B cell (primary cell): Measurements from ENCODE around the gene ATP9B. TPM values are rescaled to one million over a fixed set of nuclear protein-coding genes. Genes with fewer than 3 reads are reported as not detected.

Experiments used
- ATAC-seq: fragments of 200-7000 bp; cut with Tn5 transposase; one replicate; pipeline ENCODE4 v1.10.0; 2021; ENCODE audit warnings: low read depth, mild to moderate bottlenecking, moderate number of reproducible peaks, moderate library complexity
- CTCF ChIA-PET: fragments of 350-600 bp; sonication (Branson Sonifier 250); formaldehyde crosslinking; loops from one replicate; lab custom pipeline; 2021; ENCODE audit warnings: antibody characterized with exemption, inconsistent platforms; lab: Charles Lee
- POLR2A ChIA-PET: fragments of 350-600 bp; sonication (Branson Sonifier 250); formaldehyde crosslinking; loops from one replicate; lab custom pipeline; 2021; ENCODE audit warnings: antibody characterized with exemption; lab: Charles Lee
- DNase-seq: peaks from one replicate; pipeline ENCODE4 v3.0.0; 2013
- H2AFZ ChIP-seq: 2 replicates; pipeline ENCODE4 v1.6.1; 2012; ENCODE audit warnings: mild to moderate bottlenecking, low read depth, low read length; ENCODE audit not compliant: insufficient read depth, poor library complexity, severe bottlenecking
- H3K27ac ChIP-seq, 2 donors: 1 replicate in 1 of 2; 2 replicates in 1 of 2; pipeline ENCODE4 v1.5.1; 2012 to 2013; ENCODE audit warnings: low read length in 2 of 2, mild to moderate bottlenecking in 2 of 2, moderate library complexity in 1 of 2
- H3K27me3 ChIP-seq, 4 experiments: fragments of 200-600 bp in 1 of 4; sonication (generic) in 1 of 4; replicated peaks in 1 of 4; 1 replicate in 2 of 4; 2 replicates in 2 of 4; pipeline versions ENCODE4 v1.6.1 to v1.7.0; 2013 to 2016; ENCODE audit warnings: low read length in 3 of 4, mild to moderate bottlenecking in 2 of 4, mixed read lengths in 1 of 4, moderate library complexity in 1 of 4; ENCODE audit not compliant: insufficient read depth in 4 of 4, control insufficient read depth in 3 of 4; ENCODE audit errors: control extremely low read depth in 1 of 4
- H3K36me3 ChIP-seq, 2 experiments: replicated peaks in 1 of 2; 1 replicate in 1 of 2; 2 replicates in 1 of 2; pipeline versions ENCODE4 v1.6.1 to v1.7.1; 2013; ENCODE audit warnings: low read length in 1 of 2; ENCODE audit not compliant: insufficient read depth in 2 of 2, control insufficient read depth in 1 of 2; ENCODE audit errors: control extremely low read depth in 1 of 2, extremely low read depth in 1 of 2
- H3K4me1 ChIP-seq, 2 donors: fragments of 200-600 bp in 1 of 2; sonication (generic) in 1 of 2; 1 replicate in 1 of 2; 2 replicates in 1 of 2; pipeline versions ENCODE4 v1.5.1 to v1.6.1; 2013 to 2017; ENCODE audit warnings: low read length in 2 of 2; ENCODE audit not compliant: control insufficient read depth in 2 of 2, insufficient read depth in 2 of 2
- H3K4me2 ChIP-seq: replicated peaks from 2 replicates; pipeline ENCODE3; 2012; ENCODE audit warnings: mild to moderate bottlenecking, low read depth, low read length; ENCODE audit not compliant: poor library complexity, severe bottlenecking
- H3K4me3 ChIP-seq, 5 experiments: fragments of 200-600 bp in 1 of 5; sonication (generic) in 1 of 5; 1 replicate in 3 of 5; 2 replicates in 2 of 5; pipeline versions ENCODE4 v1.5.1 to v1.7.0; 2011 to 2016; ENCODE audit warnings: low read length in 4 of 5, mild to moderate bottlenecking in 4 of 5, low read depth in 2 of 5, control low read depth in 1 of 5, moderate library complexity in 1 of 5; ENCODE audit not compliant: insufficient read depth in 1 of 5; ENCODE audit errors: control extremely low read depth in 1 of 5, extremely low read depth in 1 of 5
- H3K79me2 ChIP-seq: fragments of 200-600 bp; sonication (generic); one replicate; pipeline ENCODE4 v1.6.0; 2016; ENCODE audit warnings: low read length; ENCODE audit not compliant: control insufficient read depth, insufficient read depth
- H3K9ac ChIP-seq: fragments of 200-600 bp; sonication (generic); 2 replicates; pipeline ENCODE4 v1.6.1; 2017; ENCODE audit warnings: mild to moderate bottlenecking, low read length, moderate library complexity
- H3K9me3 ChIP-seq, 3 donors: one replicate each; pipeline versions ENCODE4 v1.6.1 to v1.7.1; 2013; ENCODE audit warnings: low read length in 2 of 3; ENCODE audit not compliant: control insufficient read depth in 2 of 3, insufficient read depth in 1 of 3; ENCODE audit errors: control extremely low read depth in 1 of 3
- H4K20me1 ChIP-seq: 2 replicates; pipeline ENCODE4 v1.6.0; 2012; ENCODE audit warnings: mild to moderate bottlenecking, low read length; ENCODE audit not compliant: insufficient read depth, control insufficient read depth, poor library complexity, severe bottlenecking
- H3K27ac Mint-ChIP-seq: one replicate; pipeline ENCODE4 v1.8.0; 2021; ENCODE audit warnings: mixed read lengths
- H3K27me3 Mint-ChIP-seq: one replicate; pipeline ENCODE4 v1.8.0; 2021; ENCODE audit warnings: mixed read lengths
- H3K4me1 Mint-ChIP-seq: one replicate; pipeline ENCODE4 v1.8.0; 2021; ENCODE audit warnings: mixed read lengths
- H3K4me3 Mint-ChIP-seq: one replicate; pipeline ENCODE4 v1.8.0; 2021; ENCODE audit warnings: mixed read lengths
- H3K9me3 Mint-ChIP-seq: one replicate; pipeline ENCODE4 v1.8.0; 2022; ENCODE audit warnings: mixed read lengths; ENCODE audit not compliant: insufficient read depth
- EZH2 ChIP-seq: IDR thresholded peaks from 2 replicates; pipeline ENCODE4 v1.6.1; 2012; ENCODE audit warnings: borderline replicate concordance, low read depth, mild to moderate bottlenecking, moderate library complexity, low read length; ENCODE audit not compliant: insufficient read depth, poor library complexity, severe bottlenecking
- WGBS: methylation state at CpG from one replicate; pipeline ENCODE4 v1.1.5; 2013; ENCODE audit warnings: missing lambda C conversion rate; ENCODE audit not compliant: insufficient coverage; 5-methylcytosine and 5-hydroxymethylcytosine counted together
- intact Hi-C: fragments of 100-400 bp; cut with micrococcal nuclease; formaldehyde crosslinking; loops from one replicate; pipeline ENCODE4 v1.10.0; 2022
- polyA plus RNA-seq: library from polyadenylated mRNA; depleted of rRNA; stranded (reverse); fragments of >200 nt; gene quantifications from 2 replicates; pipeline ENCODE4 v1.2.3, GENCODE V29; 2012
- total RNA-seq, 2 donors: library from RNA; stranded (reverse); fragments of 120-200 nt in 1 of 2; gene quantifications; 1 replicate in 1 of 2; 2 replicates in 1 of 2; pipeline versions ENCODE4 v1.2.3 to v1.2.4, GENCODE V29; 2013 to 2022
- TF ChIP-seq, protein P1 (sequence below): fragments of 200-600 bp; IDR thresholded peaks from one replicate; pipeline ENCODE4 v1.8.0; 2022; ENCODE audit warnings: antibody characterized with exemption, mild to moderate bottlenecking

Gene ATP9B
- total and polyA plus RNA-seq, 2 donors (not counting 1 experiment from before 2014, with no cell fraction given) = 34.3 to 71.7 TPM

DNA sequence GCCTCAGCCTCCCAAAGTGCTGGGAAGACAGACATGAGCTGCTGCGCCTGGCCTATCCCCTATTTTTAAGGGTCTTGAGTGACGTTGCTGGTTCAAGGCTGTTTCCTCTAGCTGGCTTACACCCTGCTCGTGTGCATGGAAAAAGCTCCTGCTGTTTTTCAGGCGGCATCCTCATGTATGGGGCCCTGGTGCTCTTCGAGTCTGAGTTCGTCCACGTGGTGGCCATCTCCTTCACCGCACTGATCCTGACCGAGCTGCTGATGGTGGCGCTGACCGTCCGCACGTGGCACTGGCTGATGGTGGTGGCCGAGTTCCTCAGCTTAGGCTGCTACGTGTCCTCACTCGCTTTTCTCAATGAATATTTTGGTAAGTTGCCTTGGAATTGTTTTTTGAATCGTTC, 304.5 kb downstream of the ATP9B start:
- POLR2A ChIA-PET = no interaction called here
- Histone ChIP-seq H3K79me2 (no peaks in the 10 kb centered on the region), H4K20me1 (no peaks in the 10 kb centered on the region), H3K9ac (no peak overlapping the region), H3K4me3 (no peak overlapping the region), H3K4me2 (no peak overlapping the region), H2AFZ (no peak overlapping the region), H3K27me3 (no peaks in the 10 kb centered on the region), H3K27ac (no peak overlapping the region), H3K36me3 (peaks cover 0 to 12% of the 10 kb centered on the region in 2 experiments), H3K4me1 (peaks cover 10 to 12% of the 10 kb centered on the region in 2 donors), H3K9me3 (no peaks in the 10 kb centered on the region)
- Mint-ChIP-seq H3K4me1 (peaks cover 20% of the 10 kb centered on the region), H3K27me3 (no peaks in the 10 kb centered on the region), H3K9me3 (no peaks in the 10 kb centered on the region), H3K27ac (no peak overlapping the region), H3K4me3 (no peak overlapping the region)
- intact Hi-C loops = no loop called here
- CTCF ChIA-PET = interaction anchor here (1.6 kb wide), 1 partner anchor 156 kb away, joined by 3 read pairs; no protein-coding TSS in a partner anchor
- DNase-seq (no peak), ATAC-seq (no peak)
- TF ChIP-seq EZH2 = no peak
- TF ChIP-seq, protein P1, sequence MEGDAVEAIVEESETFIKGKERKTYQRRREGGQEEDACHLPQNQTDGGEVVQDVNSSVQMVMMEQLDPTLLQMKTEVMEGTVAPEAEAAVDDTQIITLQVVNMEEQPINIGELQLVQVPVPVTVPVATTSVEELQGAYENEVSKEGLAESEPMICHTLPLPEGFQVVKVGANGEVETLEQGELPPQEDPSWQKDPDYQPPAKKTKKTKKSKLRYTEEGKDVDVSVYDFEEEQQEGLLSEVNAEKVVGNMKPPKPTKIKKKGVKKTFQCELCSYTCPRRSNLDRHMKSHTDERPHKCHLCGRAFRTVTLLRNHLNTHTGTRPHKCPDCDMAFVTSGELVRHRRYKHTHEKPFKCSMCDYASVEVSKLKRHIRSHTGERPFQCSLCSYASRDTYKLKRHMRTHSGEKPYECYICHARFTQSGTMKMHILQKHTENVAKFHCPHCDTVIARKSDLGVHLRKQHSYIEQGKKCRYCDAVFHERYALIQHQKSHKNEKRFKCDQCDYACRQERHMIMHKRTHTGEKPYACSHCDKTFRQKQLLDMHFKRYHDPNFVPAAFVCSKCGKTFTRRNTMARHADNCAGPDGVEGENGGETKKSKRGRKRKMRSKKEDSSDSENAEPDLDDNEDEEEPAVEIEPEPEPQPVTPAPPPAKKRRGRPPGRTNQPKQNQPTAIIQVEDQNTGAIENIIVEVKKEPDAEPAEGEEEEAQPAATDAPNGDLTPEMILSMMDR = no peak
- WGBS = 97% methylated on average over 17 of the region's 17 CpGs

DNA sequence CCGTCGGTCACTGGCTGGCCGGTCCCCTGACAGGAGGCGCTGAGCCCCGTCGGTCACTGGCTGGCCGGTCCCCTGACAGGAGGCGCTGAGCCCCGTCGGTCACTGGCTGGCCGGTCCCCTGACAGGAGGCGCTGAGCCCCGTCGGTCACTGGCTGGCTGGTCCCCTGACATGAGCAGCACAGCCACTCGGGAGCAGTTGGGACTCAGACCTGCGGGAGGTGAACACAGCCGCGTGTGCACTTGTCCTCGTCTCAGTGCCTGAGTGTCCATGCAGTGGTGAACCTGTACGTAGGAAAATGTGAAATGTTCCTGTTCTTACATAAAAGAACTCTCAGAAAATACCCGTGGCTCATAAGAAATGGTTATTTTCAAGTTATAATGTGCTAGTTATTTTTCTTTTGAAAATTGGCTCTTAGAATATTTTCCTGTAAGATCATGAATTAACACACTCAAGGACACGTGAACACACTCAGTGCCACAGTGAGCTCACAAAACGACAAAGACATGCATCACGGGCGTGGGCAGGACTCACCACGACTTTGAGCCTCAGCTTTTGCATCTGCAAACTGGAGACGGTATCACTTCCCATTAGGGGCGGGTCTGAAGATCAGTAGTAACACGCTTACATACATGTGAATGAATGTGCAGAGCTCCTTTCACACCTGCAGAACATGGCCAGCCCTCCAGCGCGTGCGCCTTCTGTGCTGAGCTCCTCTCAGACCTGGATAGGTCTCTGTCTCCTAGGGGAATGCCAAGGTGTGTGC, 305.4 kb downstream of the ATP9B start:
- intact Hi-C loops = no loop called here
- TF ChIP-seq, protein P1 = no peak
- no peak for TF ChIP-seq EZH2
- Histone ChIP-seq H2AFZ (no peak overlapping the region), H4K20me1 (no peaks in the 10 kb centered on the region), H3K27me3 (no peaks in the 10 kb centered on the region), H3K9ac (no peak overlapping the region), H3K4me1 (peaks cover 14 to 18% of the 10 kb centered on the region in 2 donors), H3K79me2 (no peaks in the 10 kb centered on the region), H3K4me3 (no peak overlapping the region), H3K36me3 (peaks cover 0 to 12% of the 10 kb centered on the region in 2 experiments), H3K27ac (no peak overlapping the region), H3K9me3 (no peaks in the 10 kb centered on the region), H3K4me2 (peak overlapping the region; percentile 30)
- ChIA-PET CTCF (interaction anchor here (1.0 to 12.4 kb wide), 6 partner anchors 19 to 270 kb away, joined by 3 to 201 read pairs (median 6); no protein-coding TSS in a partner anchor), POLR2A (no interaction called here)
- WGBS = 47% methylated on average over 16 of the region's 32 CpGs
- ATAC-seq (peak; percentile 89), DNase-seq (peak; percentile 85)
- Mint-ChIP-seq H3K27ac (peak overlapping the region; percentile 5), H3K27me3 (no peaks in the 10 kb centered on the region), H3K4me3 (no peak overlapping the region), H3K9me3 (no peaks in the 10 kb centered on the region), H3K4me1 (peaks cover 26% of the 10 kb centered on the region)
